Left ventricle myocardium inferior (tissue), 1 donor: ENCODE results near the gene ZFAND6. TPM values are rescaled to one million over a fixed set of nuclear protein-coding genes. Genes with fewer than 3 reads are reported as not detected.
"Not testable (repeated sequence)": the region's sequence is repeated elsewhere in the genome, so short reads cannot be mapped to it uniquely, and the experiment has no call there.

Experiments used
- DNase-seq: peaks from one replicate; pipeline ENCODE4 v3.0.0-alpha.2; 2020
- H3K27ac ChIP-seq: fragments of 200-600 bp; replicated peaks from 2 replicates; pipeline ENCODE4 v1.8.0; 2021
- H3K27me3 ChIP-seq: fragments of 200-600 bp; 2 replicates; pipeline ENCODE4 v1.8.0; 2021; ENCODE audit warnings: low read depth
- H3K36me3 ChIP-seq: fragments of 200-600 bp; 2 replicates; pipeline ENCODE4 v1.8.0; 2021
- H3K4me1 ChIP-seq: fragments of 200-600 bp; 2 replicates; pipeline ENCODE4 v1.8.0; 2021
- H3K4me3 ChIP-seq: fragments of 200-600 bp; 2 replicates; pipeline ENCODE4 v1.8.0; 2021; ENCODE audit warnings: mild to moderate bottlenecking, moderate library complexity
- H3K9me3 ChIP-seq: fragments of 200-600 bp; replicated peaks from 2 replicates; pipeline ENCODE4 v1.8.0; 2021
- CTCF ChIP-seq: fragments of 200-600 bp; IDR thresholded peaks from 2 replicates; pipeline ENCODE4 v1.8.0; 2021; ENCODE audit warnings: antibody characterized with exemption, mild to moderate bottlenecking, borderline replicate concordance
- intact Hi-C: fragments of 100-400 bp; cut with micrococcal nuclease; formaldehyde crosslinking; loops from one replicate; pipeline ENCODE4 v1.11.0; 2022
- total RNA-seq: library from RNA; stranded (reverse); fragmentation: NEBNext Ultra II Directional; extraction: Animal tissue kit (Norgen Biotek cat#: 25700); gene quantifications from one replicate; pipeline ENCODE4 v1.2.1, GENCODE V29; 2021
- donor health status: DM: no; HTN: yes; CAD: no; lungs with severe emphysema.

Gene ZFAND6
- total RNA-seq, 1 donor from 2014 or later, result 75.0 TPM

GRCh38 chr15:80155001-80155377 lies 95.5 kb downstream of the ZFAND6 start:
- peaks cover 5% of the 10 kb centered on the region for H3K36me3 ChIP-seq
- peaks cover 31% of the 10 kb centered on the region for H3K4me1 ChIP-seq
- no peaks in the 10 kb centered on the region for H3K27me3 ChIP-seq
- DNase-seq, result no peak
- no peaks in the 10 kb centered on the region for H3K9me3 ChIP-seq
- no peak overlapping the region for H3K27ac ChIP-seq
- intact Hi-C loops, result no loop called here
- no peak for TF ChIP-seq CTCF
- no peak overlapping the region for H3K4me3 ChIP-seq

- intact Hi-C loops, DNase-seq, H3K27ac ChIP-seq, H3K36me3 ChIP-seq, H3K9me3 ChIP-seq, H3K4me3 ChIP-seq, H3K27me3 ChIP-seq: not testable (repeated sequence)
- peaks cover 35% of the 10 kb centered on the region for H3K4me1 ChIP-seq
Measured at GRCh38 chr15:80155378-80156175, 96.1 kb downstream of the ZFAND6 start.

- no peaks in the 10 kb centered on the region for H3K9me3 ChIP-seq
- H3K4me3 ChIP-seq, result no peak overlapping the region
- no peak for DNase-seq
- intact Hi-C loops, result no loop called here
- no peaks in the 10 kb centered on the region for H3K27me3 ChIP-seq
- no peak for TF ChIP-seq CTCF
- peaks cover 9% of the 10 kb centered on the region for H3K36me3 ChIP-seq
- H3K27ac ChIP-seq, result no peak overlapping the region
- H3K4me1 ChIP-seq, result peaks cover 36% of the 10 kb centered on the region
Measured at GRCh38 chr15:80156176-80156720, 96.8 kb downstream of the ZFAND6 start.

- Histone ChIP-seq H3K27ac (no peak overlapping the region), H3K27me3 (no peaks in the 10 kb centered on the region), H3K4me1 (peaks cover 27% of the 10 kb centered on the region), H3K4me3 (no peak overlapping the region), H3K9me3 (no peaks in the 10 kb centered on the region), H3K36me3 (peaks cover 9% of the 10 kb centered on the region)
- DNase-seq, result no peak
- no peak for TF ChIP-seq CTCF
- intact Hi-C loops, result no loop called here
Measured at GRCh38 chr15:80157215-80157614, 97.7 kb downstream of the ZFAND6 start.

- H3K27ac ChIP-seq, result no peak overlapping the region
- TF ChIP-seq CTCF, result no peak
- no peak for DNase-seq
- no peaks in the 10 kb centered on the region for H3K9me3 ChIP-seq
- H3K4me3 ChIP-seq, result no peak overlapping the region
- intact Hi-C loops, result no loop called here
- H3K4me1 ChIP-seq, result peaks cover 18% of the 10 kb centered on the region
- H3K27me3 ChIP-seq, result no peaks in the 10 kb centered on the region
- H3K36me3 ChIP-seq, result peaks cover 17% of the 10 kb centered on the region
Measured at GRCh38 chr15:80159301-80159700, 99.8 kb downstream of the ZFAND6 start.
